ENCODE results near the gene CD109. TPM values are rescaled to one million over a fixed set of nuclear protein-coding genes. Genes with fewer than 3 reads are reported as not detected.

Gene CD109
- total RNA-seq, 1 donor from 2014 or later: 55.0 TPM

DNA sequence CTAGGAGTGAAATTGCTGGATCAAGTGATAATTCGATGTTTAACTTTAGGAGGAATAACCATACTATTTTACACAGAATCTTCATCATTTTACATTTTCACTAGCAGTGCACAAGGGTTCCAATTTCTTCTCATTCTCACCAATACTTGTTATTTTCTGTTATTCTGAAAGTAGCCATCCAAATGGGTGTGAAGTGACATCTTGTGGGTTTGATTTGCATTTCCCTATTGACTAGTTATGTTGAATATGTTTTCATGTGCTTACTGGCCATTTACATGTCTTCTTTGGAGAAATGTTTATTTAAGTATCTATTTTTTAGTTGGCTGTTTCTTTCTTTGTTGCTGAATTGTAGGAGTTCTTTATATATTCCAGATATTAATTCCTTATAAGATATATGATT is 164.3 kb downstream of the CD109 start:
- DNase-seq: no peak

DNA sequence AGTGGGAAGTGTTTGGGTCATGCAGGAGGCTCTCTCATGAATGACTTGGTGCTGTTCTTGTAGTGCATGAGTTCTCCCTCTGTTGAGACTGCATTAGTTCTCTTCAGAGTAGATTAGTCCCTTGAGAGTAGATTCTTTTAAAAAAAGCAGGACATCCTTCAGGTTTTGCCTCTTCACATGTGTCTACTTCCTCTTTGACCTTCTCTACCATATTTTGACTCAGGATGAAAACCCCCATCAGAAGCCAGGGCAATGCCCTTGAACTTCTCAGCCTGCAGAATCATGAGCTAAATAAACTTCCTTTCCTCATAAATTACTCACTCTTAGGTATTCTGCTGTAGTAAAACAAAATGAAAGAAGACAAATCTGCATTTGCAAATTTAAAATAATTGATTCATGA is 170.3 kb downstream of the CD109 start:
- no peak for DNase-seq

DNA sequence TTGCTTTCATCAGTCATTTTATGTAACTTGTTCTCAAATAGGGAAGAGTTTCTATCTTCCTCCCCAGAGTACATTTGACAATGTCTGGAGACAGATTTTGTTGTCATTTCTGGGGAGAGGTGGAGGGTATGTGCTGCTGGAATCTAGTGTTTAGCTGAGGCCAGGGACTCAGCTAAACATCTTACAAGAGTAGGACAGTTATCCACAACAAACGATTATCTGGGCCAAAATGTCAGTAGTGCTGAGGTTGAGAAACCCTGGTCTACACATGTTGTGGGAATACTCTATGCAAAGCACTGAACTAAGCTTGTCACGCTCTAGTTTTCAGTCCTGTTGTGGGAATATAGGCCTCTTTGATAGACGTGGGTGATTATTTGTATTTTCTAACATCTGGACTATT is 171.4 kb downstream of the CD109 start:
- no peak for DNase-seq

DNA sequence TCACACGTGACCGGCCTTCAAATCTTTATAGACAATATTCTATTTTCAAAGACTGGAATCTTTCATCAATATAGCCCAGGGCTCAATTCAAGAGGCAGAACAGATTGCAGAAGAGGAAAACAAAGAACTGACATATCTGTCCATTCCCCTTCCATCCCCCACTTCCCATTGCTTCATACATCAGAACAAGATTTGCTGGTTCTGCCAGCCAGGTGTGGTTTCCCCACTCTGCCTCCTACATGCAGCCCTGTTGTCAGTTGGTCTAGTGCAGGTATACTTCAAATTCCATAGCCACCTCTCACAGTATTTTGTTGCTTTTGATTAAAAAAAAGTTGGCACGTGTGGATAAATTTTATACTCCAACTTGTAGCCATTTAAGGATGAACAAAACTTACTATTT is 174.9 kb downstream of the CD109 start:
- no peak for DNase-seq

DNA sequence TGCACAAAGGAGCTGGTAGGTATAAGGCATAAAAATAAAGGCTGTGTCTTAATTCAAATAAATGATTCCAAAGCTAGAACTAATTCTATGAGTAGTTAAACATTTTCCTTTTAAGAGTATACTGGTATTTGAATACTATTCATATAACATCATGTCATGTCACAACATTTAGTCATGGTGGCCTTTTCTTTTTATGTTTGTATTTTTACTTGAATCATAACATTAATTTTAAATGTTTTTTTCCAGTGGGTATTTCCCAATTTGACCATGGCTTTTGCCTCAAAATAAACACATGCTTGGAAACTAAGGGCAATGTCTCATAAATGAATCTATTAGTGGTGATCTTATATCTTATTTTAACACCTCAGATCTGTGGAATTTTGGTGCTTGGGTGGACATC is 177.1 kb downstream of the CD109 start:
- DNase-seq: no peak

Other genes with a start within 250 kb of the CD109 start
- gene CGAS, start 243.9 kb upstream of the CD109 start, total RNA-seq: 4.9 TPM
- 22.3 TPM for gene MTO1, start 234.5 kb upstream of the CD109 start, total RNA-seq
- 15,649 TPM for gene EEF1A1, start 175.2 kb upstream of the CD109 start, total RNA-seq
- gene SLC17A5, start 42.2 kb upstream of the CD109 start, total RNA-seq: 24.3 TPM